KMS-11 (cell line): ENCODE data around the gene SRP68.

Source experiments
- H2AFZ ChIP-seq: fragments of 200-600 bp; sonication (generic); 2 replicates; pipeline ENCODE4 v1.6.1; 2016; ENCODE audit warnings: antibody characterized with exemption, mixed run types, low read depth
- H3K27ac ChIP-seq: fragments of 200-600 bp; sonication (generic); 2 replicates; pipeline ENCODE4 v1.6.1; 2016; ENCODE audit warnings: mild to moderate bottlenecking, mixed run types
- H3K27me3 ChIP-seq: fragments of 200-600 bp; sonication (generic); 2 replicates; pipeline ENCODE4 v1.6.1; 2017; ENCODE audit warnings: mild to moderate bottlenecking, low read depth, mixed run types, moderate library complexity; ENCODE audit not compliant: insufficient read depth
- H3K36me3 ChIP-seq: fragments of 200-600 bp; sonication (generic); 2 replicates; pipeline ENCODE4 v1.6.1; 2017; ENCODE audit warnings: mild to moderate bottlenecking, mixed run types; ENCODE audit not compliant: insufficient read depth
- H3K4me1 ChIP-seq: fragments of 200-600 bp; sonication (generic); 2 replicates; pipeline ENCODE4 v1.6.1; 2016; ENCODE audit warnings: mild to moderate bottlenecking, low read depth, mixed run types; ENCODE audit not compliant: poor library complexity, severe bottlenecking
- H3K4me2 ChIP-seq: fragments of 200-600 bp; sonication (generic); 2 replicates; pipeline ENCODE4 v1.7.0; 2016; ENCODE audit warnings: mild to moderate bottlenecking, mixed run types
- H3K4me3 ChIP-seq: fragments of 200-600 bp; sonication (generic); IDR thresholded peaks from 2 replicates; pipeline ENCODE4 v1.6.1; 2017; ENCODE audit warnings: low read depth, low read length, mixed read lengths; ENCODE audit not compliant: insufficient read depth
- H3K79me2 ChIP-seq: fragments of 200-600 bp; sonication (generic); 2 replicates; pipeline ENCODE4 v1.6.1; 2016; ENCODE audit warnings: low read depth, mixed run types; ENCODE audit not compliant: insufficient read depth
- H3K9ac ChIP-seq: fragments of 200-600 bp; sonication (generic); 2 replicates; pipeline ENCODE4 v1.6.1; 2016; ENCODE audit warnings: mild to moderate bottlenecking, mixed run types
- H4K20me1 ChIP-seq: fragments of 200-600 bp; sonication (generic); 2 replicates; pipeline ENCODE4 v1.6.1; 2016; ENCODE audit warnings: mild to moderate bottlenecking, mixed run types; ENCODE audit not compliant: insufficient read depth
- TF ChIP-seq, protein P1 (sequence below): fragments of 200-600 bp; sonication (generic); conservative IDR thresholded peaks from 2 replicates; pipeline ENCODE4 v1.6.1; 2017; ENCODE audit warnings: low read depth, mild to moderate bottlenecking, antibody characterized with exemption, low read length, moderate library complexity, mixed read lengths

The SRP68 gene

DNA sequence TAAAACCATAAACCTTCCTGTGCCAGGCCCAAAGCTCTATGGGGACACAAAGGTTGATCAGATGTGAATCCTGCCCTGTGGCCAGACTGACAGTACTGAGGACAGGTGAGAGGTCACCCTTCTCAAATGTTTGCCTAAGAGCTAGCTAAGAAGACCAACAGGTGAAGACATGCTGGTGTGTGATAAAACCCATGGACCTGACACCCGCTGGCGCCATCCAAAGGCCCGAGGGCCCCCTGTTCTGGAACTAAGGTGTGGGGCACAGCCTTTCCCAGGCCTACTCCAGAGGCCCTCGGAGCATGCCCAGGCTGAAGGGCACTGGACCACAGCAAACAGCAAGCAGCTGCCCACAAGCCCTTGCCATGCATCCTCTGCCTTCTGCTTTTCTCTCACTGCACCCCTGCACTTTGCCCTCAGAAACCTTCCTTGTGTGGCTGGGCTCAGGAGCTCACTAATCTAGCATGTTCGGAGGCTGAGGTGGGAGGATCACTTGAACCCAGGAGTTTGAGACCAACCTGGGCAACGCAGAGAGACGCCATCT lies 76.9 kb downstream of the SRP68 start:
- no peak overlapping the region for H3K9ac ChIP-seq
- TF ChIP-seq, protein P1, sequence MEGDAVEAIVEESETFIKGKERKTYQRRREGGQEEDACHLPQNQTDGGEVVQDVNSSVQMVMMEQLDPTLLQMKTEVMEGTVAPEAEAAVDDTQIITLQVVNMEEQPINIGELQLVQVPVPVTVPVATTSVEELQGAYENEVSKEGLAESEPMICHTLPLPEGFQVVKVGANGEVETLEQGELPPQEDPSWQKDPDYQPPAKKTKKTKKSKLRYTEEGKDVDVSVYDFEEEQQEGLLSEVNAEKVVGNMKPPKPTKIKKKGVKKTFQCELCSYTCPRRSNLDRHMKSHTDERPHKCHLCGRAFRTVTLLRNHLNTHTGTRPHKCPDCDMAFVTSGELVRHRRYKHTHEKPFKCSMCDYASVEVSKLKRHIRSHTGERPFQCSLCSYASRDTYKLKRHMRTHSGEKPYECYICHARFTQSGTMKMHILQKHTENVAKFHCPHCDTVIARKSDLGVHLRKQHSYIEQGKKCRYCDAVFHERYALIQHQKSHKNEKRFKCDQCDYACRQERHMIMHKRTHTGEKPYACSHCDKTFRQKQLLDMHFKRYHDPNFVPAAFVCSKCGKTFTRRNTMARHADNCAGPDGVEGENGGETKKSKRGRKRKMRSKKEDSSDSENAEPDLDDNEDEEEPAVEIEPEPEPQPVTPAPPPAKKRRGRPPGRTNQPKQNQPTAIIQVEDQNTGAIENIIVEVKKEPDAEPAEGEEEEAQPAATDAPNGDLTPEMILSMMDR = no peak
- no peak overlapping the region for H3K4me3 ChIP-seq
- H3K27ac ChIP-seq = no peak overlapping the region
- no peak overlapping the region for H2AFZ ChIP-seq
- H3K36me3 ChIP-seq = no peaks in the 10 kb centered on the region
- H3K4me2 ChIP-seq = no peak overlapping the region
- no peaks in the 10 kb centered on the region for H3K79me2 ChIP-seq
- H3K4me1 ChIP-seq = peaks cover 6% of the 10 kb centered on the region
- no peaks in the 10 kb centered on the region for H4K20me1 ChIP-seq
- no peaks in the 10 kb centered on the region for H3K27me3 ChIP-seq

DNA sequence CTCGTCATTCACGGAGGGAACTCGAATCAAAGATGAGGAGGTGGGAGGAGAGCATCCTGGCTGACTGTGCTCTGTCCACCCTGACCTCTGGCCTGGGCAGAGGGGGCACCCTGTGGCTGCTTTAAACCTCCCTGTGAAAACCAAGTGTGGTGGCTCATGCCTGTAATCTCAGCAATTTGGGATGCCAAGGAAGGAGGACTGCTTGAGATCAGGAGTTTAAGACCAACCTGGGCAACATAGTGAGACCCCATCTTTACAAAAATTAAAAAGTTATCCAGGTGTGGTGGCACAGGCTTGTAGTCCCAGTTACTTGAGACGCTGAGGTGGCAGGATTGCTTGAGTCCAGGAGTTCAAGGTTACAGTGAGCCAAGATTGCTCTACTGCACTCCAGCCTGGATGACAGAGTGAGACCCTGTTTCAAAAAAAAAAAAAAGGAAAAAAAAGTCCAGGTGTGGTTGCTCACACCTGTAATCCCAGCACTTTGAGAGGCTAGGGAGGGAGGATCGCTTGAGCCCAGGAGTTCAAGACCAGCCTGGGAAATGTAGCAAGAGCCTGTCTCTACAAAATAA lies 77.4 kb downstream of the SRP68 start:
- Histone ChIP-seq H3K4me3 (no peak overlapping the region), H2AFZ (no peak overlapping the region), H3K79me2 (no peaks in the 10 kb centered on the region), H3K27me3 (no peaks in the 10 kb centered on the region), H3K4me2 (no peak overlapping the region), H3K9ac (no peak overlapping the region), H3K36me3 (no peaks in the 10 kb centered on the region), H3K4me1 (peaks cover under 1% of the 10 kb centered on the region), H3K27ac (no peak overlapping the region), H4K20me1 (no peaks in the 10 kb centered on the region)
- TF ChIP-seq, protein P1 = no peak

DNA sequence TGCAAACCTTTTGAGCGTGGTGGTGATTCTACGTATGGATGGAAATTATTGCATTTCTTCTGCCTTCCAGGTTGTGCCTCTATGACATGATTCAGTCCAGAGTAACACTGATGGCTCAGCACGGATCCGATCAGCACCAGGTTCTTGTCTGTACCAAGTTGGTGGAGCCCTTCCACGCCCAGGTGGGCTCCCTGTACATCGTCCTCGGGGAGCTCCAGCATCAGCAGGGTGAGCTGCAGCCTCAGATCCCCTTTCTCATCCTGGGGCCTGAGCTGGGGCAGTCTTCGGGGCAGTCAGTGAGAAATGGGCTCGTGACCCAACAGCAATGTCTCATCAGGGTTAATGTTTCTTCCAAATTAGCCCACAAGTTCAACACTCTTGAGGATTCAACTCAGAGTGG lies 80.9 kb downstream of the SRP68 start:
- no peaks in the 10 kb centered on the region for H3K36me3 ChIP-seq
- no peak overlapping the region for H2AFZ ChIP-seq
- no peaks in the 10 kb centered on the region for H3K4me1 ChIP-seq
- no peak overlapping the region for H3K4me3 ChIP-seq
- H3K27me3 ChIP-seq = no peaks in the 10 kb centered on the region
- H3K27ac ChIP-seq = no peak overlapping the region
- no peaks in the 10 kb centered on the region for H4K20me1 ChIP-seq
- no peaks in the 10 kb centered on the region for H3K79me2 ChIP-seq
- TF ChIP-seq, protein P1 = no peak
- no peak overlapping the region for H3K9ac ChIP-seq
- no peak overlapping the region for H3K4me2 ChIP-seq
